A673 (cell line): ENCODE data around the gene SORCS1.

Source experiments
- EZH2 ChIP-seq: fragments of 200-600 bp; sonication (generic); IDR thresholded peaks from 2 replicates; pipeline ENCODE4 v1.6.1; 2017; ENCODE audit warnings: borderline replicate concordance, low read depth, mild to moderate bottlenecking, mixed read lengths, antibody characterized with exemption, low read length; ENCODE audit not compliant: poor library complexity, severe bottlenecking
- TF ChIP-seq, protein P1 (sequence below): fragments of 300-800, 200-600 bp; sonication (generic); conservative IDR thresholded peaks from 2 replicates; pipeline ENCODE4 v1.5.1; 2017; ENCODE audit warnings: low read depth, mild to moderate bottlenecking, antibody characterized with exemption, low read length, moderate library complexity, mixed read lengths

DNA sequence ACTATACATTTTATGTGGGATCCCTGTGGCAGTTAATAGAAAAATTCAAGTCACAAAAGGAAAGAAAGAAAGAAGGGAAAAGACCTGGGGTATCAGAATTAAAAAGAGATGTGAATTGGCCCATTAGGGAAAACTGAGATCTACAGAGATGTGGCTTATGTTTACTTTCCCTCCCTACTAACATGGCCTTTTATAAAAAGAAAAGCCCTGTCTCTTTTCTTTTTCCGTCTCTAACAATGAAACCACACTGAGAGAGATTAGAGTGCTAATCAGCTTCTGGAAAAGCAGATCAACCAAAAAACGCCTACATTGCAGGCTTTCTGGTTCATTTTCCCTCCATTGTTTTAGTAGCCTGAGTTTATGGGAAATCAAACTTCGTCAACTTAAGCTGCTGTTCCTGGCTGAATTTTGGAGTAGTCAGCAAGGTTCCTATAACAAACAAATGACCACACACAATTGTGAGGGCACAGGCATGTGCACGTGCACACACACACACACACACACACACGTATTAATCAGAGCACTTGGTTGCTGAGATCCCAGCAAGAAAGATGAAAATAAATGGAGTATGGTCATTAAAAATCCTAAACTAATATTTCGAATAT is 235.1 kb downstream of the SORCS1 start:
- TF ChIP-seq, protein P1, sequence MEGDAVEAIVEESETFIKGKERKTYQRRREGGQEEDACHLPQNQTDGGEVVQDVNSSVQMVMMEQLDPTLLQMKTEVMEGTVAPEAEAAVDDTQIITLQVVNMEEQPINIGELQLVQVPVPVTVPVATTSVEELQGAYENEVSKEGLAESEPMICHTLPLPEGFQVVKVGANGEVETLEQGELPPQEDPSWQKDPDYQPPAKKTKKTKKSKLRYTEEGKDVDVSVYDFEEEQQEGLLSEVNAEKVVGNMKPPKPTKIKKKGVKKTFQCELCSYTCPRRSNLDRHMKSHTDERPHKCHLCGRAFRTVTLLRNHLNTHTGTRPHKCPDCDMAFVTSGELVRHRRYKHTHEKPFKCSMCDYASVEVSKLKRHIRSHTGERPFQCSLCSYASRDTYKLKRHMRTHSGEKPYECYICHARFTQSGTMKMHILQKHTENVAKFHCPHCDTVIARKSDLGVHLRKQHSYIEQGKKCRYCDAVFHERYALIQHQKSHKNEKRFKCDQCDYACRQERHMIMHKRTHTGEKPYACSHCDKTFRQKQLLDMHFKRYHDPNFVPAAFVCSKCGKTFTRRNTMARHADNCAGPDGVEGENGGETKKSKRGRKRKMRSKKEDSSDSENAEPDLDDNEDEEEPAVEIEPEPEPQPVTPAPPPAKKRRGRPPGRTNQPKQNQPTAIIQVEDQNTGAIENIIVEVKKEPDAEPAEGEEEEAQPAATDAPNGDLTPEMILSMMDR, result no peak
- no peak for TF ChIP-seq EZH2
